Trophoblast cell (in vitro differentiated cells and primary cell): ENCODE measurements around the gene APLP2.

ENCODE experiments used
- DNase-seq, 2 donors: peaks; one replicate each; pipeline ENCODE4 v3.0.0-alpha.2; 2016
- H2AFZ ChIP-seq: 2 replicates; pipeline ENCODE4 v1.6.1; 2013; ENCODE audit warnings: low read length, moderate library complexity, mild to moderate bottlenecking; ENCODE audit not compliant: insufficient read depth, poor library complexity
- H2AK5ac ChIP-seq: 2 replicates; pipeline ENCODE4 v1.6.1; 2013; ENCODE audit warnings: mild to moderate bottlenecking, low read length
- H2BK120ac ChIP-seq: 2 replicates; pipeline ENCODE4 v1.6.1; 2013; ENCODE audit warnings: low read length, mild to moderate bottlenecking, moderate library complexity; ENCODE audit not compliant: insufficient read depth, poor library complexity
- H2BK12ac ChIP-seq: 2 replicates; pipeline ENCODE4 v1.6.1; 2013; ENCODE audit warnings: mild to moderate bottlenecking, low read length, moderate library complexity
- H2BK5ac ChIP-seq: 2 replicates; pipeline ENCODE4 v1.6.1; 2013; ENCODE audit warnings: low read length, low read depth, moderate library complexity, mild to moderate bottlenecking; ENCODE audit not compliant: poor library complexity
- H3K14ac ChIP-seq: 2 replicates; pipeline ENCODE4 v1.6.1; 2013; ENCODE audit warnings: mild to moderate bottlenecking, low read length
- H3K18ac ChIP-seq: 2 replicates; pipeline ENCODE4 v1.6.1; 2013; ENCODE audit warnings: mild to moderate bottlenecking, low read length
- H3K23ac ChIP-seq: 2 replicates; pipeline ENCODE4 v1.6.1; 2013; ENCODE audit warnings: low read length
- H3K27ac ChIP-seq: 2 replicates; pipeline ENCODE4 v1.5.1; 2013; ENCODE audit warnings: low read depth, mild to moderate bottlenecking, inconsistent platforms, low read length, moderate library complexity
- H3K27me3 ChIP-seq: 2 replicates; pipeline ENCODE4 v1.6.1; 2013; ENCODE audit warnings: inconsistent platforms, mild to moderate bottlenecking, low read length, moderate library complexity; ENCODE audit not compliant: insufficient read depth
- H3K36me3 ChIP-seq, 2 experiments: 1 replicate in 1 of 2; 2 replicates in 1 of 2; pipeline ENCODE4 v1.6.1; 2013; ENCODE audit warnings: low read length in 2 of 2, mild to moderate bottlenecking in 2 of 2, moderate library complexity in 1 of 2; ENCODE audit not compliant: insufficient read depth in 2 of 2, control insufficient read depth in 1 of 2
- H3K4ac ChIP-seq: 2 replicates; pipeline ENCODE4 v1.6.1; 2013; ENCODE audit warnings: low read depth, mild to moderate bottlenecking, low read length, moderate library complexity
- H3K4me1 ChIP-seq, 2 experiments: 1 replicate in 1 of 2; 2 replicates in 1 of 2; pipeline ENCODE4 v1.6.1; 2013; ENCODE audit warnings: low read length in 2 of 2, mild to moderate bottlenecking in 2 of 2, moderate library complexity in 1 of 2; ENCODE audit not compliant: insufficient read depth in 2 of 2, control insufficient read depth in 1 of 2
- H3K4me2 ChIP-seq: 2 replicates; pipeline ENCODE4 v1.6.1; 2013; ENCODE audit warnings: inconsistent platforms, mild to moderate bottlenecking, low read length, moderate library complexity
- H3K4me3 ChIP-seq: 2 replicates; pipeline ENCODE4 v1.5.1; 2013; ENCODE audit warnings: mild to moderate bottlenecking, low read depth, low read length, inconsistent platforms
- H3K79me1 ChIP-seq: one replicate; pipeline ENCODE4 v1.6.1; 2013; ENCODE audit warnings: low read length
- H3K79me2 ChIP-seq: 2 replicates; pipeline ENCODE4 v1.6.1; 2013; ENCODE audit warnings: low read length, mild to moderate bottlenecking; ENCODE audit not compliant: control insufficient read depth, insufficient read depth, poor library complexity
- H3K9ac ChIP-seq: 2 replicates; pipeline ENCODE4 v1.6.1; 2013; ENCODE audit warnings: mild to moderate bottlenecking, low read length
- H3K9me3 ChIP-seq: 2 replicates; pipeline ENCODE4 v1.6.1; 2013; ENCODE audit warnings: low read depth, mild to moderate bottlenecking, control low read depth, inconsistent platforms, low read length; ENCODE audit not compliant: insufficient read depth
- H4K12ac ChIP-seq: 2 replicates; pipeline ENCODE4 v1.6.1; 2013; ENCODE audit warnings: low read depth, mild to moderate bottlenecking, low read length, moderate library complexity
- H4K8ac ChIP-seq: 2 replicates; pipeline ENCODE4 v1.6.1; 2013; ENCODE audit warnings: low read depth, mild to moderate bottlenecking, low read length, moderate library complexity
- H4K91ac ChIP-seq: one replicate; pipeline ENCODE4 v1.6.1; 2013; ENCODE audit warnings: low read depth, mild to moderate bottlenecking, low read length, moderate library complexity
- WGBS: extraction: QIAGEN DNeasy Blood & Tissue Kit; methylation state at CpG from one replicate; pipeline ENCODE4 v1.1.7; 2013; ENCODE audit warnings: missing lambda C conversion rate; ENCODE audit not compliant: insufficient read length, insufficient coverage; ENCODE audit errors: extremely low coverage; 5-methylcytosine and 5-hydroxymethylcytosine counted together

Gene APLP2

DNA sequence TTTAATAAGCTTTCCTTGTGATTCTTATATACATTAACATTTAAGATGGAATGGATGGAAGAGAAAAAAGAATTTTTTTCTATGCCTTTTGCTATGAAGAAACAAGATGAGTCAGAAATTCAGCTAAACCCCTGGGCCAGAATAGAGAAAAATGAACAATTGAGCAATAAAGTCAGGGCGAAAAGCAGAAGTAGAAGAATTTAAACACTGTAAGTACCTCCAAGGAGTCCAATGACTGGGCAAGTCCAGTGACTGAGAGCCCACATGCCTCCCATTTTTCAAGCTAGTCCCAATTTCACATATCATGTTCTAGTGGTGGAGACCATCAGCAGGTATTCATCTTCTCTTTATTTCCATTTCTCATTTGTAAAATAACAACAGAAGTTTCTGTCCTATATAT, 18.6 kb upstream of the APLP2 start:
- DNase-seq, result peak; percentile 70 to 85
- H3K79me1 ChIP-seq, result no peaks in the 10 kb centered on the region
- no peak overlapping the region for H3K4me2 ChIP-seq
- no peak overlapping the region for H2AFZ ChIP-seq
- no peak overlapping the region for H3K14ac ChIP-seq
- H4K12ac ChIP-seq, result no peak overlapping the region
- H2AK5ac ChIP-seq, result no peak overlapping the region
- no CpG with 5 or more reads among the region's 1 CpG for whole genome bisulfite sequencing
- H3K4me3 ChIP-seq, result no peak overlapping the region
- H3K4ac ChIP-seq, result no peak overlapping the region
- H3K23ac ChIP-seq, result no peak overlapping the region
- no peak overlapping the region for H3K9ac ChIP-seq
- no peaks in the 10 kb centered on the region for H3K79me2 ChIP-seq
- no peak overlapping the region for H2BK5ac ChIP-seq
- H3K27ac ChIP-seq, result no peak overlapping the region
- H3K36me3 ChIP-seq, result no peaks in the 10 kb centered on the region
- no peak overlapping the region for H4K8ac ChIP-seq
- no peak overlapping the region for H3K18ac ChIP-seq
- H3K27me3 ChIP-seq, result no peaks in the 10 kb centered on the region
- H3K4me1 ChIP-seq, result no peaks in the 10 kb centered on the region
- no peak overlapping the region for H4K91ac ChIP-seq
- H3K9me3 ChIP-seq, result no peaks in the 10 kb centered on the region
- no peak overlapping the region for H2BK12ac ChIP-seq
- H2BK120ac ChIP-seq, result no peak overlapping the region

GRCh38 chr11:130052567-130052966, 17.1 kb upstream of the APLP2 start:
- H2BK120ac ChIP-seq, result no peak overlapping the region
- H3K4me3 ChIP-seq, result no peak overlapping the region
- H3K14ac ChIP-seq, result no peak overlapping the region
- no peak overlapping the region for H2BK12ac ChIP-seq
- no peak overlapping the region for H3K4ac ChIP-seq
- H3K23ac ChIP-seq, result no peak overlapping the region
- H3K9ac ChIP-seq, result no peak overlapping the region
- no peak overlapping the region for H4K8ac ChIP-seq
- no peak overlapping the region for H4K12ac ChIP-seq
- H2AFZ ChIP-seq, result no peak overlapping the region
- no peak overlapping the region for H3K4me2 ChIP-seq
- DNase-seq, result no peak
- H2AK5ac ChIP-seq, result no peak overlapping the region
- no peaks in the 10 kb centered on the region for H3K79me2 ChIP-seq
- no peaks in the 10 kb centered on the region for H3K9me3 ChIP-seq
- no peaks in the 10 kb centered on the region for H3K36me3 ChIP-seq
- no peaks in the 10 kb centered on the region for H3K27me3 ChIP-seq
- no peak overlapping the region for H2BK5ac ChIP-seq
- H3K27ac ChIP-seq, result no peak overlapping the region
- no peaks in the 10 kb centered on the region for H3K79me1 ChIP-seq
- WGBS, result no CpG with 5 or more reads among the region's 3 CpGs
- no peaks in the 10 kb centered on the region for H3K4me1 ChIP-seq
- H3K18ac ChIP-seq, result no peak overlapping the region
- no peak overlapping the region for H4K91ac ChIP-seq

DNA sequence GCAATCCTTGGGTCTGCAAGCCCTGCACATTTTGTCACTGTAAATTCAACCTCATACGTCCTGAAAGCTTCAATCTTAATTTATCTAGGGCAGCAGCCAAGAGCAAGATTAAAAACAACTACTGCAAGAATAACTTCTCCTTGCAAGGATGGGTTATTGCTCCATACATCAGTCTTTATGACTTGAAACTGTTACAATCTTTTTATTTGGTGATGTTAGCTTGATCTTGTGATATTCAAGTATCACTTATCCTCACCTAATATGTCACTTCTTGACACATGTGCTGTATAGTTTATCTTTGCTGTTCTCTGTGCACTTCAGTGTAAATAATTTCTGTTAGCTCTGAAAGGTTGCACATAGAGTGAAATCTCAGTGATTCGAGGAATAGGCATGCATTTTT, 14.7 kb upstream of the APLP2 start:
- Histone ChIP-seq H4K8ac (no peak overlapping the region), H2BK120ac (no peak overlapping the region), H3K4ac (no peak overlapping the region), H3K79me2 (no peaks in the 10 kb centered on the region), H3K4me2 (no peak overlapping the region), H3K9ac (no peak overlapping the region), H2AK5ac (no peak overlapping the region), H3K4me3 (no peak overlapping the region), H3K36me3 (no peaks in the 10 kb centered on the region), H4K91ac (no peak overlapping the region), H3K79me1 (no peaks in the 10 kb centered on the region), H3K27me3 (no peaks in the 10 kb centered on the region), H3K4me1 (no peaks in the 10 kb centered on the region), H3K18ac (no peak overlapping the region), H3K14ac (no peak overlapping the region), H2BK5ac (no peak overlapping the region), H2AFZ (no peak overlapping the region), H3K27ac (no peak overlapping the region), H2BK12ac (no peak overlapping the region), H3K23ac (no peak overlapping the region), H3K9me3 (no peaks in the 10 kb centered on the region), H4K12ac (no peak overlapping the region)
- WGBS, result no CpG with 5 or more reads among the region's 2 CpGs
- no peak for DNase-seq

- Histone ChIP-seq H2BK120ac (no peak overlapping the region), H2BK5ac (no peak overlapping the region), H3K4me2 (no peak overlapping the region), H2BK12ac (no peak overlapping the region), H3K4me3 (no peak overlapping the region), H4K91ac (no peak overlapping the region), H3K36me3 (no peaks in the 10 kb centered on the region), H3K14ac (no peak overlapping the region), H3K18ac (no peak overlapping the region), H2AFZ (no peak overlapping the region), H3K9ac (no peak overlapping the region), H4K8ac (no peak overlapping the region), H3K27me3 (no peaks in the 10 kb centered on the region), H3K79me2 (no peaks in the 10 kb centered on the region), H3K4ac (no peak overlapping the region), H3K23ac (no peak overlapping the region), H3K79me1 (no peaks in the 10 kb centered on the region), H3K4me1 (no peaks in the 10 kb centered on the region), H2AK5ac (no peak overlapping the region), H3K27ac (no peak overlapping the region), H3K9me3 (no peaks in the 10 kb centered on the region), H4K12ac (no peak overlapping the region)
- WGBS, result no CpG with 5 or more reads among the region's 5 CpGs
- DNase-seq, result peak; percentile 17 to 45
Observed at GRCh38 chr11:130055617-130056016, 14.1 kb upstream of the APLP2 start.
